Ramos (cell line): Measurements from ENCODE around the gene PRAMEF5.
"Not testable (repeated sequence)": the region's sequence is repeated elsewhere in the genome, so short reads cannot be mapped to it uniquely, and the experiment has no call there.

Experiments used
- in situ Hi-C: fragments of 300-500 bp; cut with MboI; formaldehyde crosslinking; loops from one replicate; pipeline ENCODE4 v1.14.3; 2022; ENCODE audit warnings: low sequenced_read_pairs; ENCODE audit not compliant: unreplicated experiment

PRAMEF5 gene

GRCh38 chr1:13253898-13254297 lies at the start of gene PRAMEF5:
Gene PRAMEF5, plus strand, starts transcription at chr1:13254198. Its CDS starts 5,071 bp downstream, at chr1:13259269.
- in situ Hi-C loops: not testable (repeated sequence)

DNA sequence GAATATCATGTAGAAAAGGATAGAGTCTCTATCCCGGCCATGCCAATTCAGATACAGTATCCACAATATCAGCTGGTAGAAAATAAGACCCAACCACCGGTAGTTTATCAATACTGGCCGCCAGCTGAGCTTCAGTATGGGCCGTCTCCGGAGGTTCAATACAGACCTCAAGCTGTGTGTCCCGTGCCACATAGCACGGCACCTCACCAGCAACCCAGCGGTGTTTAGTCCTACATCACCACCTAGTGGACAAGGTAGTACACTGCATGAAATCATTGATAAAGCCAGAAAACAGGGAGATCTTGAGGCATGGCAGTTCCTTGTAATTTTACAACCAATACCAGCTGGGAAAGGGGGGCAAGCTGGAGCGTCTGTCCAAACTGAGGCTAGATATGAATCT lies 45.3 kb upstream of the PRAMEF5 start:
- in situ Hi-C loops: not testable (repeated sequence)

DNA sequence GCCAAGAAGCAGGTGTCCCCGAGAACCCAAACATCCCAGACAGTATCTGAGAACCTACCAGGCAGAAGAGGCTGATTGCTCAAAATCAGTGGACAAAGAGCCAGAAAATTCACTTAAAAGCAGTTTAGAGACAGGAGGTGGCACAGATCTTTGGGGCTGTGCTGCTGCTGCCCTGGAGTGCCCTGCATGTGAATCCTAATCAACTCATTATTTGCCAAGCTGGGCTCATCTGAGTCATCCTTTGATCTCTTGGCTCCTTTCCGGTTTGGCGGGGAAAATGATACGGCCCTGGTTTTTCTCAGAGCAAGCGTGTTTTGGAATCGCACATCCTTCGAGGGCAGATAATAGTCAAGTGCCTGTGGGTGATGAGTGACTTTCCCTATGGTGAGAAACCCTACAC lies 37.4 kb upstream of the PRAMEF5 start:
- in situ Hi-C loops: not testable (repeated sequence)

- in situ Hi-C loops: not testable (repeated sequence)
Observed at GRCh38 chr1:13219203-13219602, 34.8 kb upstream of the PRAMEF5 start.

DNA sequence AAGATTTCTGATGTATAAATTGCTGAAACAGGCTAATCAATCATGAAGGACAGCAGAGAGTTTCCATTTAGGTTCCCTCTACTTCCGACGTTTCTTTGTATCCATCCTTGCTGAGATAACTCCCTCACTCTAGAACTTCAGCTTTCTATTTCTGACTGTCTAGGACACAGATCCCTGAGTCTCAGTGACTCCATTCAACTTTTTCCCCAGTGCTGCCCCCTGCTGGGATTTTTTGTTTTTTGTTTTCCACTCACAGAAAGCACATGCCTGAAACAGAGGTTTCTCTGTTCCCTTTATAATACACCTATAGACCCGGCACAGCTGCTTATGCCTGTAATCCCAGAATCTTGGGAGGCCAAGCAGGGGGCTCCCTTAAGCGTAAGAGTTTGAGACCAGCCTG lies 31.2 kb upstream of the PRAMEF5 start:
- in situ Hi-C loops: not testable (repeated sequence)

- in situ Hi-C loops: no loop called here
Observed at GRCh38 chr1:13224480-13225060, 29.4 kb upstream of the PRAMEF5 start.

DNA sequence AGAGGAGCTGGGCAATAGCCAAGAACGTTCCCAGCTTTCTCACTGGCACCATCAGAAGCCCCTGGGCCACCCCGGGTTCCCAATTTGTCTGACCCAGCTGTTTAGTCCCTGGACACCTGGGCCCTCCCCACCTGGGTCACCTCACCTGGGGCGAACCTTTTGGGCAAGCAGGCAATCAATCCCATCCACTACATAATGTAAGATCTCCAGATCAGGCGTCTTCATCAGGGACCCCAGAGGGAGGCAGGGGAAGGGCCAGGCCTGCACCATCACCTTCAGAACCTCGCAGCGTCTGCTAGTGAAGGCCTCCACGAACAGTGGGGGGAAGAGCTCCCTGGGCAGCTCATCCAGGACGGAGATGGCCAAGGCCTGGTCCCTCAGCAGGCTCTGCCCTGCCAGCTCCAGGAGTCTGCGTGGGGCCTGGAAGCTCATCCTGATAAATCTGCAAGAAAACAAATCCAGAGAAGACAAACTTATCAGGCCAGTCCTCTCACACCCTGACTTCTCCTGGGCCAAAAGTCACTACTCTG lies 28.3 kb upstream of the PRAMEF5 start, which contains the start of gene PRAMEF18:
Gene PRAMEF18 (minus strand): TSS at position 480 of the 530 bp plus-strand sequence. CDS start 48 bp downstream, at position 432.
- in situ Hi-C loops: not testable (repeated sequence)

DNA sequence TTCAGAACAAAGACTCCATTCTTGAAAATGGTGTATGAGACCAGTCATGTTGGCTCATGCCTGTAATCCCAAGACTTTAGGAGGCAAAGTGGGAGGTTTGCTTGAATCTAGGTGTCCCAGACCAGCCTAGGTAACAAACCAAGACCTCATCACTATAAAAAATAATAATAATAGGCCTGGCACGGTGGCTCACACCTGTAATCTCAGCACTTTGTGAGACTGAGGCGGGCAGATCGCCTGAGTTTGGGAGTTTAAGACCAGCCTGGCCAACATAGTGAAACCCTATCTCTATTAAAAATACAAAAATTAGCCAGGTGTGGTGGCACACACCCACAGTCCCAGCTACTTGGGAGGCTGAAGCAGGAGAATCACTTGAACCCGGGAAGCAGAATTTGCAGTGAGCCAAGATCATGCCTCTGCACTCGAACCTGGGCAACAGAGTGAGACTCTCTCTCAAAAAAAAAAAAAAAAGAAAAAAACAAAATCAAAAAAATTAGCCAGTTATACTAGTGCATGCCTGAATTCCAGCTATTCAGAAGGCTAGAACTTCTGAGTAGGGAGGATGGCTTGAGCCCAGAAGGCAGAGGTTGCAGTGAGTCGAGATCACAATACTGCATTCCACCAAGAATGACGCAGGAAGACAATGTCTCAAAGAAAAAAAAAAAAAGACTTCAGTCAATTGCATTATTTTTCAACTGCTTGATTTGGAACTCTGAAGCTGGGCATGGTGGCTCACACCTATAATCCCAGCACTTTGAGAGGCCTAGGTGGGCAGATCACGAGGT lies 26.5 kb upstream of the PRAMEF5 start:
- in situ Hi-C loops: not testable (repeated sequence)

DNA sequence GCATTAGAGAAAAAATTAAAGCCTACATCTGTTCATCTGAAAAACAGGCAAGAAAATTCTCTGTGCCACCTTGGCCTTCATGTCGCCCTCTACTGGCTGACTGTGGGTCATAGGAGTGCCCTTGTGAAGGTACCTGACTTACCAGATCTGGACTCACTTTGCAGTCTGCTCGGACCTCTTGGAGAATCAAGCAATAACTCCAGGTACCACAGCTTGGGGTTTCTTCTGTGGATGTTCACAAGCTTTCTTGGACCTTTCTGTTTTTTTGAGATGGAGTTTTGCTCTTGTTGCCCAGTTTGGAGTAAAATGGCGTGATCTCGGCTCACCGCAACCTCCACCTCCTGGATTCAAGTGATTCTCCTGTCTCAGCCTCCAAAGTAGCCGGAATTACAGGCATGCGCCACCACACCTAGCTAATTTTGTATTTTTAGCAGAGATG lies 25.6 kb upstream of the PRAMEF5 start:
- in situ Hi-C loops: no loop called here

GRCh38 chr1:13230096-13230495 lies 23.9 kb upstream of the PRAMEF5 start:
- in situ Hi-C loops: not testable (repeated sequence)

DNA sequence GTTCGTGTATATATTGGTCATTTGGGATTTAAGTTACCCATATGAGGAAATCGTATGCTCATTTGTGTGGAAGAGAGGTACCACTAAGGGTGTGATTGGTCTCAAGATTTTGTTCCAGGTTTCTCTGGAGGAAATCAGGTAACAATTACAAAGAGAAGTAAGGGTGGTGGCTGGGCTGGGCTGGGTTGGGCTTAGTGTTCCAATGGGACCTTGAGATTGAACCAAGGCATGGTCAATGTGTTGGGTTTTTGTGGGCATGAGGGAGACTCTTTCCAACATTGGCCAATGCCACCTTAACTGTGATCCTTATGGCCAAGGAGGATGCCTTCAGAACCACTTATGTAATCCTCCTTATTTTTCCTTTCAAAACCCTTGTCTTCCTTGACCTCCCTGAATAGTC lies 23.4 kb upstream of the PRAMEF5 start:
- in situ Hi-C loops: not testable (repeated sequence)

GRCh38 chr1:13231061-13231750 lies 22.8 kb upstream of the PRAMEF5 start:
- in situ Hi-C loops: not testable (repeated sequence)

- in situ Hi-C loops: not testable (repeated sequence)
Observed at GRCh38 chr1:13232056-13232455, 21.9 kb upstream of the PRAMEF5 start.

- in situ Hi-C loops: not testable (repeated sequence)
Observed at GRCh38 chr1:13234057-13234456, 19.9 kb upstream of the PRAMEF5 start.

DNA sequence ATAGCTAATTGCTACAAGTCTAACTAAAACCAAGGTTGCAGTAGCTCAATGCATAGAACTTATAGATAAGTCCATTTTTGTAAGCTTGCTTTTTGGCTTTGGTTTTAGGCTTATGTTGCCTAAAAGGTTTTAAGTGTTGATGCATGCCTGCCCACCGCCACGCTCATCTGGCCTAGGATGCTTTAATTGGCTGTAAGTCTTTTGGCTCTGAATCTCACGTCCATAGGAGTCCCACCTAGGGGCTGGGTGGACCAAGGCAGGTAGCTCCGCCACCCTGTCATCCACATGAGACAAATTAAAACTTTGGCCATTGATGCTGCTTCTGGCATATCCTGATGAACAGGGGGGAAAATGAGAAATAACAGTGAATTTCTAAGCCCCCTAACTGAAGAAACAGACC lies 16.4 kb upstream of the PRAMEF5 start:
- in situ Hi-C loops: not testable (repeated sequence)

GRCh38 chr1:13239633-13240032 lies 14.4 kb upstream of the PRAMEF5 start:
- in situ Hi-C loops: not testable (repeated sequence)

GRCh38 chr1:13243536-13244263 lies 10.3 kb upstream of the PRAMEF5 start:
- in situ Hi-C loops: not testable (repeated sequence)

- in situ Hi-C loops: not testable (repeated sequence)
Observed at GRCh38 chr1:13245841-13246553, 8.0 kb upstream of the PRAMEF5 start.

- in situ Hi-C loops: not testable (repeated sequence)
Observed at GRCh38 chr1:13246554-13246871, 7.5 kb upstream of the PRAMEF5 start.

- in situ Hi-C loops: not testable (repeated sequence)
Observed at GRCh38 chr1:13247122-13247521, 6.9 kb upstream of the PRAMEF5 start.
